Left hindlimb (tissue), 1 donor: ENCODE results near the gene MTMR12.
A peak's percentile ranks its signal among the peaks of the same experiment; 100 is the strongest.
"Not testable (repeated sequence)": the region's sequence is repeated elsewhere in the genome, so short reads cannot be mapped to it uniquely, and the experiment has no call there.

Experiments
- DNase-seq: peaks from one replicate; pipeline ENCODE4 v3.0.0-alpha.2; 2018

Gene MTMR12

DNA sequence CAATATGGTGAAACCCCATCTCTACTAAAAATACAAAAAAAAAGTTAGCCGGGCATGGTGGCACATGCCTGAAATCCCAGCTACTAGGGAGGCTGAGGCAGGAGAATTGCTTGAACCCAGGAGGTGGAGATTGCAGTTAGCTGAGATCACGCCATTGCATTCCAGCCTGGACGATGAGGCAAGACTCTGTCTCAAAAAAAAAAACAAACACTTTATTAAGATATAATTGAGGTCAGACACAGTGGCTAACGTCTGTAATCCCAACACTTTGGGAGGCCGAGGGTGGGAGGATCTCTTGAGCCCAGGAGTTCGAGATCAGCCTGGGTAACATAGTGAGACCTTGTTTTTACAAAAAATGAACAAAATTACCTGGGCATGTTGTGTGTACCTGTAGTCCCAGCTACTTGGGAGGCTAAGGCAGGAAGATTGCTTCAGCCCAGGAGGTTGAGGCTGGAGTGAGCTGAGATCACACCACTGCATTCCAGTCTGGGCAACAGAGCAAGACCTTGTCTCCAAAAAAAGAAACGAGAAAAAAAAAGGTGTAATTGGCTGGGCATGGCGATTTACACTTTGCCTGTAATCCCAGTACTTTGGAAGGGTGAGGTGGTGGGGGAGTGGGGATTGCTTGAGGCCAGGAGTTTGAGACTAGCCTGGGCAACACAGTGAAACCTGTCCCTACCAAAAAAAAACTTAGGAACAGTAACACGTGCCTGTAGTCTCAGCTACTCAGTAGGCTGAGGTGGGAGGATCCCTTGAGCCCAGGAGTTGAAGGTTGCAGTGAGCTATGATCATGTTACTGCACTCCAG is 16.6 kb downstream of the MTMR12 start:
- not testable (repeated sequence) for DNase-seq

DNA sequence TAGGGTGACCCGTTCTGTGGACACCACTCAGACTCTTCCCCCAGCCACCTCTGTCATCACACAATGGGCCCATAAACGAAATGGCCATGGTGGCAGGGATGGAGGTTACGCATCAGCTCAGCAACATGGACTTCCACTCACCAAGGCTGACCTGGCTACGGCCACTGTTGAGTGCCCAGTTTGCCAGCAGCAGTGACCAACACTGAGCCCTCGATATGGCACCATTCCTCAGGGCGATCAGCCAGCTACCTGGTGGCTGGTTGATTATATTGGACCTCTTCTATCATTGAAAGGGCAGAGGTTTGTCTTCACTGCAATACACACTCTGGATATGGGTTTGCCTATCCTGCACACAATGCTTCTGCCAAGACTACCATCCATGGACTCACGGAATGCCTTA is 21.1 kb downstream of the MTMR12 start:
- no peak for DNase-seq

DNA sequence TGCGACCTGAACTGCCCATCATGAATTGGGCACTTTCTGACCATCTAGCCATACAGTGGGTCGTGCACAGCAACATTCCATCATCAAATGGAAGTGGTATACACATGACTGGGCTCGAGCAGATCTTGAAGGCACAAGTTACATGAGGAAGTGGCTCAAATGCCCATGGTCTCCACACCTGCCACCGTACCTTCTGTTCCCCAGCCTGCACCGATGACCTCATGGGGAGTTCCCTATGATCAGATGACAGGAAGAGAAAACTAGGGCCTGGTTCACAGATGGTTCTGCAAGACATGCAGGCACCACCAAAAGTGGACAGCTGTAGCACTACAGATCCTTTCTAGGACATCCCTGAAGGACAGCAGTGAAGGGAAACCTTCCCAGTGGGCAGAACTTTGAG is 21.8 kb downstream of the MTMR12 start:
- DNase-seq = no peak

DNA sequence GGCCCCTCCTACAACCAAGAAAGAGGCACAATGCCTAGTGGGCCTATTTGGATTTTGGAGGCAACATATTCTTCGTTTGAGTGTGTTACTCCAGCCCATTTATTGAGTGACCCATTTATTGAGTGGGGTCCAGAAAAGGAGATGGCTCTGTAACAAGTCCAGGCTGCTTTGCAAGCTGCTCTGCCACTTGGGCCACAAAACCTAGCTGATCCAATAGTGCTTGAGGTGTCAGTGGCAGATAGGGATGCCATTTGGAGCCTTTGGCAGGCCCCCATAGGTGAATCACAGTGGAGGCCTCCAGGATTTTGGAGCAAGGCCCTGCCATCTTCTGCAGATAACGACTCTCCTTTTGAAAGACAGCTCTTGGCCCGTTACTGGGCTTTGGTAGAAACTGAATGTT is 22.2 kb downstream of the MTMR12 start:
- not testable (repeated sequence) for DNase-seq

DNA sequence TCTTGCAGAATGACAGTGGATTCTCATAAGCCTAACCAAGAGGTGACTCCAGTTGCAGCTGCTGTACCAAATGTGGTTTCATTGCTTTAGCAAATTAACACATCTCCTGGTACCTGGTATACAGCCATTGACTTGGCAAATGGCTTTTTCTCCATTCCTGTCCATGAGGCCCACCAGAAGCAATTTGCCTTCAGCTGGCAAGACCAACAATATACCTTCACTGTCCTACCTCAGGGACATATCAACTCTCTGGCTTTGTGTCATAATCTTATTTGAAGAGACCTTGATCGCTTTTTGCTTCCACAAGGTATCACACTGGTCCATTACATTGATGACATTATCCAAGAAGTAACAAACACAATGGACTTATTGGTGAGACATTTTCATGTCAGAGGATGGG is 22.8 kb downstream of the MTMR12 start:
- not testable (repeated sequence) for DNase-seq

DNA sequence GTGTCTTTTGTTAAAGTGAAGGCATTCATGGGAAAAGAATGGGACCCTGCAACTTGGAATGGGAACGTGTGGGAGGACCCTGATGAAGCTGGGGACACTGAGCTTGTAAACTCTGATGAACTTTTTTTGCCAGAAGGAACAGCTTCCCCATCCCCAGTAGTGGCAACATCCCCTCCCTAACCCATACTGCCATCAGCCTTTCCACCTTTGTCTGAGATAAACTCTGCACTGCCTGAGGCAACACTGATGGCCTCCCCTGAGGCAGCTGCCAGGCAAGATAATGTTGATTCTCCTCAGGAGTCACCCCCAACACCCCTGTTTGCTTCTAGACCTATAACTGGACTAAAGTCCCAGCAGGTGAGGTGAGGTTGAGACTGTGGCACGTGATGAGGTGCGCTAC is 24.6 kb downstream of the MTMR12 start:
- not testable (repeated sequence) for DNase-seq

DNA sequence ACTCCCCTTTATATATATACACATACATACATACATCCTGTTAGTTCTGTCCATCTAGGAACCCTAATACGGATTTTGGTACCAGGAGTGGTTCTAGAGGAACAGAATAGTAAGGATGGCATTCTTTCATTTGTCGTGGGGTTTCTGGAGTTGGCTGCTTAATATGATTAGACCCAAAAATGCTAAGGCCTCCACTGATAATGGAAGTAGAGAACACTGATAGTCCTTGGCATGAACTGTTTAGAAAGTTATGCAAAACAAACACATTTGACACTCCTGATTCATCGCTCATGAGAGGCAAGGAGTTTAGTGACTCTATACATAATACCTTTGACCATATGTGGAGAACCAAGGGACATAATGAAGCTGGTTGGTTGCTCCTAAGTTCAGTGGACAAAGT is 25.2 kb downstream of the MTMR12 start:
- DNase-seq = not testable (repeated sequence)

DNA sequence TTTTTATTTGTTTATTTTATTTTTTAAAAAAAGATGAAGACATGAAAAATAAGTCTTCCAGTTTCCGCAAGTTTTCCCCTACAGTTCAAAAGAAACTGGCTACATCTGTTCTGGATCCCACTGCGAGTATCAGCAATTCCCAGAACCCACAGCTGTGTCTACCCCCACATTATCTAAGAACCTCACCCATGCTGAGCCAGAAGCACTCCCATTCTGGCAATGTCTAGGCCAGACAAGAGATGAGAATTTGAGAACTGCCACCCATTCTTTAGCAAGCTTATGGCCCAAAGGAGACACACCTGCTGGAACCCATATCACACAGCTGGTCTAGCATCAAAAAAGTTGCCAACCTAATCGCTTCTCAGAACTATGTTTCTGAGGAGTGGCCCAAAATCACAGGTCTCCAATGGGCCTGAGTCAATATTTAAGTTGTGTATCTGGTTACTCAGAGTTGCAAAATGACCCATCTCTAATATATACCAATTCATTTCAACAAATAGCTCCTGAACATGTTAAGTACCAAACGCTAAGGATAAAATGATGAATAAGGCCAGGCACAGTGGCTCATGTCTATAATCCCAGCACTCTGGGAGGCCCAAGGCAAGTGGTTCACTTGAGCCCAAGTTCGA is 27.1 kb downstream of the MTMR12 start:
- DNase-seq = no peak

DNA sequence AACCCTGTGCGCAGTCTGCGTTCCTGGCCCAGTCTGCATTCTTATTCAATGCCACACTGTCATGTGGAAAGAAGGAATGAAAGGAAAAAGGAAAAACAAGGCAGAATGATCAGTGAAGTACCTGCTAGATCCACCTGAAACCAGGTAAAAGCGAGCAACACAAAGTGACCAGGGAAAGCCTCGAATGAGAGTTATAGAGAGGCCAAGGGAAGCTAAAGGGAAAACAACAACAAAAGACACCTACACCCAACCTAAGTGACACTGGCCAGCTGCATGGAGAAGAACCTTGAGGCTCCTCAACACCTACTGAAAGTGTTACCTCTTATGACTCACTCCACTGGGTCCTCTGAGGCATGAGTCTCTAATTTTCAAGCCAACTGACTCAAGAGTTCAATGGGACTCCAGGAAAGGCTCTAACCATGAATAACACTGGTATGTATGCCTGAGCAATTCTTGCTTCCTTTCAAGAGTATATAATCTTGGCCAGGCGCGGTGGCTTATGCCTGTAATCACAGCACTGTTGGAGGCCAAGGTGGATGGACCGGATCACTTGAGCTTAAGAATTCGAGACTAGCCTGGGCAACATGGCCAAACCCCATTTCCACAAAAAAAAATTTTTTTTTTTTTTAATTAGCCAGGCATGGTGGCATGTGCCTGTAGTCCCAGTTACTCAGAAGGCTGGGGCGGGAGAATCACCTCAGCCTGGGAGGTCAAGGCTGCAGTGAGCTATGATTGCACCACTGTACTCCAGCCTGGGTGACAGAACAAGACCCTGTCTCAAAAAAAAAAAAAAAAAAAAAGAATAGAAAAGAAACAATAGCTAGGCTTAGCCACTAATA is 29.0 kb downstream of the MTMR12 start:
- DNase-seq = no peak

DNA sequence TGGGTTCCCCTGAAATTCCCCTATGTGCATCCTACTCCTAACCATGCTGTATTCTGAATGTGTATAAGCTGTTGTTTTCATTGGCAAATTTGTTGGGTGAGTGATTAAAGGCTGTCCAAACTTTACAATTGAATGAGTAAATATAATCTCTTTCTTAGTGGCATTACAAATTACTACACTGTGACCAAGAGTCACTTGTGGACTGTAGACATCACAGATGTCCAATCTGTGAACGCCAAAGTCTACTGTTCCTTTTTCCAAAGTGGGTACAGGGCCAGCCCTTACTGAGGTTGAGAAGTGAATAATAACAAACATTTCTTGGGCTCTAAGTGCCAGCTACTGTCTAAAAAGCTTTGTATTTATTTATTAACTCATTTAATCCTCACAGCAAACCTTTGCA is 29.7 kb downstream of the MTMR12 start:
- DNase-seq = no peak

DNA sequence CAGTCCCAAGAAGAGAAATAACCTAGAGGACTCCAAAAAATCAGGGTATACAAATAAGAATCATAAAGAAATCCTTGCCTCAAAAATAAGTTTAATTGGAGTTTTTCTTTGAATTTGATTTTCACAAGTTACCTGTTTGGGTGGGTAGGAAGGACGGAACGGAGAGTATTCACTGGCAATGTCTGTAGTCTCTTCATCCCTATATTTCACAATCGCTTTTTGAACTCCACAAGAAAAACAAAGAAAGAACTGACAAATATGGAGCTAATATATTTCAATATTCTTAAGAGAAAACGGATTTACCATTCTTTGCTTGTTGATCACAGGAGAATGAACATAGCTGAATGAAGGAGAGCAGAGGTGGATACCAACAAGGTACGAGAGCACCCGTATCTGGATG is 30.1 kb downstream of the MTMR12 start:
- DNase-seq = no peak

DNA sequence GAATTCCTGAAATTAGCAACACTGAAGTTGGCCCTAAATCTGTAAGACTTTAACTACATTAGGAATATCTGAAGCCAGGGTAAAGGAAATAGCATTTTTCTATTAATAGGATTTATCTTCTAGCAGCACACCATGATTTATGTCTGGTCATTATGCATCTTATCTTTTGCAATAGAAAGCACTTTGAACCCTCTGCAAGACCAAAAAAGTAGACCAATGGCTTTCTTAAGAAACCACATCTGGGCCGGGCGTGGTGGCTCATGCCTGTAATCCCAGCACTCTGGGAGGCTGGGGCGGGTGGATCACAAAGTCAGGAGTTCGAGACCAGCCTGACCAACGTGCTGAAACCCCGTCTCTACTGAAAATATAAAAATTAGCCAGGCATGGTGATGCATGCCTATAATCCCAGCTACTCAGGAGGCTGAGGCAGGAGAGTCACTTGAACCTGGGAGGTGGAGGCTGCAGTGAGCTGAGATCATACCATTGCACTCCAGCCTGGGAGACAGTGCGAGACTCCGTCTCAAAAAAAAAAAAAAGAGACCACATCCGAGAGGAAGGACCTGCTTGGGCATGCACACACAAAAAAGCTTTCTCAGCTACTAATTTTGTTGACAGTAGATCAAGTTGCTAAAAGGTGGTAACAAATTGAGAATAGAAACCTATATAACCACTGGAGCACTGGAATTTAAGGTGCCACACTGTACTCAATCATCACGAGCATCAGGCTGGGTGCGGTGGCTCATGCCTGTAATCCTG is 31.2 kb downstream of the MTMR12 start:
- DNase-seq = not testable (repeated sequence)

DNA sequence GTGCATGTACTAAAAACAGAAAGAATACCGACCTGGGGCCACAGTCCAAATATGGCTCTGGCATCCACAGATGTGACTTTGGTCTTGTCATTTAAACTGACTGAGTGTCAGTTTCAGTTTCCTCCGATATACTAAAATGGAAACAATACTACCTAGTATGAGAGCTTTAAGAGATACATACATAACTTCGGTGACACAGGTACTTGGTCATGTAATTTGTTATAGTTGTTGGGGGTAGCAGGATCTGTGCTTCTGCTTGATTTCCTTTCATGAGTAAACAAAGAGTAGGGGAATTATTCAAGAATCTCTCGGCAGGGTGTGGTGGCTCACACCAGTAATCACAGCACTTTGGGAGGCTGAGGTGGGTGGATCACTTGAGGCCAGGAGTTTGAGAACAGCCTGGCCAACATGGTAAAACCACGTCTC is 32.1 kb downstream of the MTMR12 start:
- no peak for DNase-seq

DNA sequence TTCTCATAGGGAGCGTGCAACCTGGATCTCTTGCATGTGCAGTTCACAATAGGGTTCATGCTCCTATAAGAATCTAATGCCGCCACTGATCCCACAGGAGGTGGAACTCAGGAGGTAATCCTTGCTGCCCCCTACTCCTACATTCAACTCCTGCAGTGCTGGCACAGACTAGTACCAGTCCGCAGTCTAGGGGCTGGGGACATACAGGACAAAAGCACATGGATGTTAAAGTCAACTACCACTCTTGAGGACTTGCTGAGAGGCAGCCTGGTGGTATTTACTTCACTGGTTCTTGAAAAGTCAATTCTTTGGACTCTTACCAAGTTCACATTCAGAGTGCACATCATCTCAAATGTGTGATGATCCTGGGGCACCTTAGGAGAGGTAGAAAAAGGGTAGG is 33.0 kb downstream of the MTMR12 start:
- no peak for DNase-seq

DNA sequence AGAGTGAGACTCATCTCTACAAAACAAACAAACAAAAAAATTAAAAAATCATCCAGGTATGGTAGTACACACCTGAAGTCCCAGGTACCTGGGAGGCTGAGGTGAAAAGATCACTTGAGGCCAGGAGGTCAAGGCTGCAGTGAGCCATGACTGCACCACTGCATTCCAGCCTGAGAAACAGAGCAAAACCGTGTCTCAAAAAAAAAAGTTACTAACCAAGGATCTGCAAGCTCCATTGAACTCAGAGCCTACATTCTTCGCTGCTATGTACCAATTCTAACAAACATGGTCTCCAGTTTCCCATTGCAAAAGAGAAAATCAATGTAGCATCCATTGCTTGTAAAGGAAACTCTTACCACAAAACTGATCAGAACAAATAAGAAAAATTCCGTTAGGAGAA is 33.5 kb downstream of the MTMR12 start:
- no peak for DNase-seq

DNA sequence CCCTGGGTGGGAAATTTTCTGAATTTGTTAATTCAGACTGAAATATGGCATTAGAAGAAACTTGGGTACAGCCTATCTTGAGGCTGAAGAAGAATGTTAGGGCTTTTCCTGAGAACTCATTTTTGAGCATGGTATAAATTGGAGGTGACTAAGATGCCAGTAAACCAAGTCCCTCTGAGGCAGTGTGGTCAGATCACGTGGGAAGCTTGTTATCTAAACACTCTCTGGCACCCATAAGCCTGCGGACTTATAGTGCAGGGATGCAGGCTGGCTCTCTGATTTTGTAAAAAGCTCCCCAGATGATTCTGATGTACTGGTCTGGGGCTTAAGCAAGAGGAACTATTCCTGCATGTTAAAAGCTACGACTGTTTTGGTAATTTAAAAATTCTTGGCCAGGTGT is 34.3 kb downstream of the MTMR12 start:
- DNase-seq = no peak

DNA sequence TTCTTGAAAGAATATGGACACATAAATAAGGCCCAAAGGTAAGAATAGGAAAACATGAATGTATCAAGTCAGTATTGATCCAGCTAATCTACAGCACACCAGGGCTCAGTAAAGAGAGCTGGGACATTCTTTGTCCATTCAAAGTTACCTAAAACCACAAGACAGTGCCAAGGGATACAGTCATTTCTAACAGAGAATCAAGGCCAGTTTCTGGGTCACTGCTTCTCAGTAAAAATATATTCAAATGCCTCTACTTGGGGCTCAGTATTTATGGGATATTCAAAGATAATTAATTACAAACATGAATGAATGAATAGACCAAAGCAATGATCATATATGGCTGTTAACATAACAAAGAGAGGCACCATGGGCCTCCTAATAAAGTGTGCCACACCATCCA is 34.9 kb downstream of the MTMR12 start:
- DNase-seq = no peak

DNA sequence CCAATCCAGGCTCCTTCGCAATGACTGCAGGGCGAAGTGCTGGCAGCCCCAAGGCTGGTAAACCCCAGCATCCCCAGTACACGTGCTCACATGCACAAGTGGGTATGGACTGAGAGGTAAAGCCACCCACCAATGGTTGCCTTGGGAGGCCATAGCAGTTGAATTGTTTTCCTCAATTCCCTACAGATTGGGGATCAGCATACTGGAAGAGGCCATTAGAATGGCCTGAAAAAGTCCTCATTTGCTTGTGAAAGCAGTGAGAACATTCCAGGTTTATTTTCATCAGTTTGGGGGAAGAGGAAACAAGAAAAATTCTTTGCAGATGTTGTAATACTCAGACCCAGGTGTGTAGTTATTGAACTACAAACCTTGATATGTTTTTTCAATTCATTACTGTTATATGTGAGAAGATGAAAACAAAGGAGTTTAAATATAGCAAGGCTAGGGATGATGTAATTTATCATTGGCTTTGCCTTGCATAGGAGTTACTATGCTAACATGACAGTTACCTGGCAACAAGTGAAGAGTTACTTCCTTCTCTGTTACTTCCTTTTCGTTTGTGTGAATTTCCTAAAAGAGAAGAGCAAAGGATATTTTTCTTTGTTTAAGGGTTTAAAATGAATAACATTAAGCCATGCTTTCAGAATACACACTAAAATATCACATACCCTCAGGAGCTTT is 36.4 kb downstream of the MTMR12 start:
- no peak for DNase-seq

DNA sequence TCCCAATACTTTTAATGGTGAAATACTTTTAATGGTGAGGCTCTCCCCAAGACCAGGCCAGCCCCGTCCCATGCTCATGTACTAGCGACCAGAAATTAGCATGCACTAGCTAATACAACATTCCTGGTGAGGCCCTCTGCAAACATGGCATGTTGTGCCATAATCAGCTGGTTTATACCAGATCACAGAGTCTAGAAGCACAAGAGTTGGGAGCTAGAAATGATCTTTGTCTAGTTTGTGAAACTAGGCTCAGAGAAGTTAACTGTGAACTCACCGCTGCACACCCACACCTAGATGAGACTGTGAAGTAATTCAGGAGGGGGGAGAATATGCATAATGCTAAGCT is 37.4 kb downstream of the MTMR12 start:
- no peak for DNase-seq

DNA sequence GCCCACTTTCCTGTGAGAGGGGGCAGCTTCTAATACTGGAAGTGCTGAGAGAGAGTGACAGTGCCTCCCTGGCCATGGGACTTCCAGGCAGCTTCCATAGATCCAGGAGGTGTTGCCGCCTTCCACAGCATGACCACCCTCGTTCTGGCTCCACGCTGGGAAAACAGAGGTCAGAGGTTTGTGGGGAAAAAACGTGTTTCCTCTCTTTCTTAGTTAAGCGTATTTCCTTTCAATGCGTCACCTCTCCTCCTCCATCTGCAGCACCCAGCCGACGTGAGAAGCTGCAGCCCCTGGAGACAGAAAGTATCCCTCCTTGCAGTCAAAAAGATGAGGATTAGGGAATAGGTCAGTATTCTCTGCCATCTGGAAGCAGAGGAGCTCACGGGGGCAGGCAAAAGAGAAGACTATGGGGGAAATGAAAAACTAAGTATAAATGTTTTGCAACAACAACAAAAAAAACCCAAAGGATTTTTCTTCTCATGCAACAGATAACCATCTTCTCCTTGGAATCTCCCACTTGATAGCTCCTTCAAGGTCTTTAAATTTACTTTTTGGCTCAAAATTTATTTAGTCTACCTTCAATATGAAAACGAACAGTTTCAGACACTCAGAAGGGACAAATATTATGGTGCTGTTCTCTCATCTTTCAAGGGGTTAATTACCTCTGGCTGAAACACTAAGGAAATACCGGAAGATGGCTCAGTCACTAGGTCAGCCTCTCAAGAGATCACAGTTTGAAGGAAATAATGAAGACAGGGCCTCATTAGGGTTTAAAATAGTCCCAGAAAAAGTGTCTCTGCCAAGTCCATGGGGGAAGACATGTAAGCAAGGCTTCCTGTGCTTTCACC is 38.0 kb downstream of the MTMR12 start:
- peak; percentile 35 for DNase-seq

DNA sequence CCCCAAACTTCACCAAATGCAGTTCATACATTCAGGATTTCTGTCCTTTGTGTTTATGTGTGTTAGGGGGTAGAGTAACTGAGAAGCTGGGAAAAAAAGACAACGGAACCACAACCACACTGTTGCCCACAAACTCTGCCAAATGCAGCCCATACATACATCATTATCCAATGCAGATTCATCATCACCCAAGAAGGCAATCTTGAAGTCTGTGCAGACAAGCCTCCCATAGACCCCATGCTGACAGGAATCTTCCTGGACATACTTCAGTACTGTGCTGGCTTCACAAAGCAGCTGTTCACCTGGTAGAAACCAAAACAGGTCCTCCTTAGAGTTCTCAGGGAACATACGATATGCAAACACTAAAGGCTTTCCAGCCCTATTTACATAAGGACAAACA is 38.9 kb downstream of the MTMR12 start:
- no peak for DNase-seq

DNA sequence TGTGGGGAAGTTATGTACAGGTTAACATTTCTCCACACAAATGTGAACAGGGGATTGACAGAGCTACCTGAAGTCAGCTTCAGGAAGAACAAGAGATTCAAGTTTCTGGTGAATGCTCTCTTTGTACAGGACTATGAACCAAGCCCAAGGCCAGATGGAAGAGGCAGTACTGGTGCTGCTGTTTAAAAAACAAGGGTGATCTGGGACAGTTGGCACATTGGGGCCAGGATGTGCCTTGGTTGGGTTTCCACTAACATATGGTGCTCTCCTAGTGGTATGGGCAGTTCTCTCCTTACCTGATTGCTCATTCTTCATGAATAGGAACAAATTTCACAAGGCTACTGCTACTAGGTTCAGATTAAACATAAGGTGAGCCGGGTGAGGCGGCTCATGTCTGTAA is 40.0 kb downstream of the MTMR12 start:
- DNase-seq = no peak
